CD1c-positive myeloid dendritic cell (primary cell): Measurements from ENCODE around the gene NUMA1.

ENCODE experiments used
- DNase-seq: peaks from one replicate; pipeline ENCODE4 v3.0.0-alpha.2; 2016; ENCODE audit errors: extremely low spot score

The NUMA1 gene

GRCh38 chr11:72067676-72068075, 12.7 kb downstream of the NUMA1 start:
- no peak for DNase-seq

- DNase-seq, result no peak
Observed at GRCh38 chr11:72067266-72067665, 13.1 kb downstream of the NUMA1 start.

GRCh38 chr11:72066855-72067254, 13.5 kb downstream of the NUMA1 start:
- DNase-seq, result no peak

GRCh38 chr11:72061739-72062396, 18.5 kb downstream of the NUMA1 start:
- peak; percentile 40 for DNase-seq

GRCh38 chr11:72058416-72059034, 21.8 kb downstream of the NUMA1 start:
- no peak for DNase-seq

- no peak for DNase-seq
Observed at GRCh38 chr11:72048766-72049460, 31.4 kb downstream of the NUMA1 start.

GRCh38 chr11:72045849-72046248, 34.5 kb downstream of the NUMA1 start:
- no peak for DNase-seq

GRCh38 chr11:72042064-72042745, 38.1 kb downstream of the NUMA1 start:
- no peak for DNase-seq

GRCh38 chr11:72041364-72042063, 38.8 kb downstream of the NUMA1 start:
- peak; percentile 43 for DNase-seq

- DNase-seq, result peak; percentile 84
Observed at GRCh38 chr11:72040491-72041363, 39.6 kb downstream of the NUMA1 start.

GRCh38 chr11:72039856-72040401, 40.4 kb downstream of the NUMA1 start:
- no peak for DNase-seq

GRCh38 chr11:72039031-72039855, 41.1 kb downstream of the NUMA1 start:
- DNase-seq, result no peak

- no peak for DNase-seq
Observed at GRCh38 chr11:72038491-72038890, 41.9 kb downstream of the NUMA1 start.

- DNase-seq, result no peak
Observed at GRCh38 chr11:72037554-72038311, 42.6 kb downstream of the NUMA1 start.

GRCh38 chr11:72036687-72037086, 43.7 kb downstream of the NUMA1 start:
- DNase-seq, result no peak

GRCh38 chr11:72030472-72031045, 49.8 kb downstream of the NUMA1 start:
- no peak for DNase-seq

GRCh38 chr11:72026090-72026489, 54.3 kb downstream of the NUMA1 start:
- no peak for DNase-seq

GRCh38 chr11:72024069-72024754, 56.1 kb downstream of the NUMA1 start:
- no peak for DNase-seq
